Activated CD8-positive, alpha-beta memory T cell treated with anti-CD3 and anti-CD28 coated beads for 24 hours (primary cell): ENCODE results near the gene PRSS48.
"Not testable (repeated sequence)": the region's sequence is repeated elsewhere in the genome, so short reads cannot be mapped to it uniquely, and the experiment has no call there.

ENCODE experiments used
- DNase-seq: peaks from one replicate; pipeline ENCODE4 v3.0.0-alpha.2; 2020

The PRSS48 gene, protein sequence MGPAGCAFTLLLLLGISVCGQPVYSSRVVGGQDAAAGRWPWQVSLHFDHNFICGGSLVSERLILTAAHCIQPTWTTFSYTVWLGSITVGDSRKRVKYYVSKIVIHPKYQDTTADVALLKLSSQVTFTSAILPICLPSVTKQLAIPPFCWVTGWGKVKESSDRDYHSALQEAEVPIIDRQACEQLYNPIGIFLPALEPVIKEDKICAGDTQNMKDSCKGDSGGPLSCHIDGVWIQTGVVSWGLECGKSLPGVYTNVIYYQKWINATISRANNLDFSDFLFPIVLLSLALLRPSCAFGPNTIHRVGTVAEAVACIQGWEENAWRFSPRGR

DNA sequence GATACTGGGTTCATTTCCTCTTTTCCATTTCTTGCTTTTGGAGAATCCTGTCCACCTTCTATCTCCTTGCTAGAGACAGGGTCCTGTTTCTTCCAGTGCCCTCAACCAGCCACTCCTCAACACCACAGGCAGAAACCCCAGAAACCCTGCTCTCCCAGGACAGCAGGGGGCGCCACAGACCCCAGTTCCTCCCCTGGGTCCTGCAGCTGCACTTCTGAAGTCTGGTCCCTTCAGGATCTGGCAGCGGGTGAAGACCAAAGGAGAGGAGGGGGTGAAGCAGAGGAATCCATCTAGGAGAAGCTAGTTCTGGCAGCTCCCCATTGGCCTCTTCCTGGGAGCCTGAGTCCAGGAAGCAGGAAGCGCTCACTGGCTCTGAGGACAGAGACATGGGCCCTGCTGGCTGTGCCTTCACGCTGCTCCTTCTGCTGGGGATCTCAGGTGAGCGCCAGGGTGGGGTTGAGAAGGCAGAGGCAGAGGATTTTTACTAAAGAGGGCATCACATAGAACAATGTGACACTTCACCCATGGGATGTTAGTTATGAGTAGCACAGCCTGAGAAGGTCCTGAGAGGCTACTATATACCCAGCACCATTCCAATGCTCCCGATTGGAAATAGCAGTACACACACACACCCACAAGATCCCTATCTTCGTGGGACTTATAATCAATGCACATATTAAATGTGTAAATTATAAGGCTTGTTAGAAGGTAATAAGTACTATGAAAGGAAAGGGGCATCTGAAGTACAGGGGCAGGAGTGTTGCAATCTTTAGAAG is at the start of gene PRSS48:
TSS of gene PRSS48 (plus strand) at position 375 of the 776 bp plus-strand sequence. CDS start at position 387, 12 bp downstream.
- DNase-seq, result peak; percentile 69

DNA sequence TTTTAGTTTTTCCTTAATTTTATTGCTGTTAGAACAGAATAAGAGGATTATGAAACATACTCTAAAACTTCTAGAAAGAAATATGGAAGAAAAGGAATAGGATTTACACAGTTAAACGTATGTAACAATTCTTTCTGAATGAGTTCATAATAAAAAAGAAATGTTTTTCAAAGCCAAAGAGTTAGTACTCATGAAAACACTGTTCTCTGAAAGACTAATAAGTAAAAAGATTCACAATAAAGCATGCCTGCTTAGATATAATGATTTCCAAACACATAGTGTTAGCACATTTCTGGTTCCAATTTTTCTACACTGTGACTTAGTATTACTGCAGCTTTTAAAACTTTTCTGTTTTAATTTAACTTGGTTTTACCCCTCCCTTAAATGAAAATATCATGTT is 49.8 kb upstream of the PRSS48 start:
- DNase-seq, result no peak

DNA sequence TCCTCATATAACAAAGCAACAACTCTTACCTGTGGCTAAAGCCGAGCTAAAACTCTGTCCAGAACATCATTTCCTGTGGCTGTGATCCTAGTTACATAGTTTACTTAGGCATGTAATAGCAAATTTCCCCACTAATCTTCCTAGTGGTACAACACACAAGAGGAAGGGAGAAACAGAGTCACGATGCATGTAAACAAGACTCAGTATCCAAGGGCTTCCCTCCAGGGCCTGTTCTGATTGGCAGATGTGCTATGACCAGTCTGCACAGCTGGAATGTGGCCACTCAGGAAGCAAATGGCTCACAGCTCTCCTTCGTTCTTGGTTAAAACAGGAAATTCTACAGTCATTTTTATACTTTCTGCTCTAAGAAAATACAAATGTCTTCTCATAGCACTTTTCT is 49.2 kb upstream of the PRSS48 start:
- no peak for DNase-seq

DNA sequence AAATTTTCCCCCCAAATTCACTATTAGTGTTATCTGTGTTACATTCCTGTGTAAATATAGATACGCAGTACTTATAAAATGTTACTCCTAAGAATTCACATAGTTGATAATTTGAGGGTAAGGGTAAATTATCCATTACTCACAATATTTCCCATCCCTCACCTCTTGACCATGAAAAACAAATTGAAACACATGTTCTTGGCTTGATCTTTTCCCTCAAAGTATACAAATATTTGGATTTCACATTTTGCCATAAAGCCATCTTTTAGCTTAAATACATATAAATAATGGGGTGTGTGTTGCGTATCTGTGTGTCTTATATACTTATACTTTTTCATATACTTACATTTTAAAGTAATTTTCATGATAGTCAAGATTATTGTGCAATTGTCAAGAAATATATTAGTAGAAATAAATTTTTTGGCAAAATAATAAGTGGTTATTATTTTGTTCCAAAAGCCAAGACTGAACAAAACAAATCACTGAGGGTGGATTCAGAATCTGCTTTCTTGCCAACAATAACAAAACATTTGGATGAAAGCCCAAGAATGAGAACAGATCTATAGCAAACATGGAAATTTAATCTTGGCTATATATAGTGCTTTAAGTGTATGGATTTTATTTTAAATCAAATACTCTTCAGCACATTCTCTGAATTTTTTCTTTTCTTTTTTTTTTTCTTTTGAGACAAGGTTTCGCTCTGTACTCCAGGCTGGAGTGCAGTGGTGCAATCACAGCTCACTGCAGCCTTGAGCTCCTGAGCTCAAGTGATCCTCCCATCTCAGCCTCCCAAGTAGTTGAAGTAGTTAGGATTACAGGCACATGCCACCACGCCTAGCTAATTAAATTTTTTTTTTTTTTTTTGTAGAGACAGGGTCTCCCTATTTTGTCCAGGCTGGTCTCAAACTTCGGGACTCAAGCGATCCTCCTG is 48.5 kb upstream of the PRSS48 start:
- DNase-seq, result no peak

DNA sequence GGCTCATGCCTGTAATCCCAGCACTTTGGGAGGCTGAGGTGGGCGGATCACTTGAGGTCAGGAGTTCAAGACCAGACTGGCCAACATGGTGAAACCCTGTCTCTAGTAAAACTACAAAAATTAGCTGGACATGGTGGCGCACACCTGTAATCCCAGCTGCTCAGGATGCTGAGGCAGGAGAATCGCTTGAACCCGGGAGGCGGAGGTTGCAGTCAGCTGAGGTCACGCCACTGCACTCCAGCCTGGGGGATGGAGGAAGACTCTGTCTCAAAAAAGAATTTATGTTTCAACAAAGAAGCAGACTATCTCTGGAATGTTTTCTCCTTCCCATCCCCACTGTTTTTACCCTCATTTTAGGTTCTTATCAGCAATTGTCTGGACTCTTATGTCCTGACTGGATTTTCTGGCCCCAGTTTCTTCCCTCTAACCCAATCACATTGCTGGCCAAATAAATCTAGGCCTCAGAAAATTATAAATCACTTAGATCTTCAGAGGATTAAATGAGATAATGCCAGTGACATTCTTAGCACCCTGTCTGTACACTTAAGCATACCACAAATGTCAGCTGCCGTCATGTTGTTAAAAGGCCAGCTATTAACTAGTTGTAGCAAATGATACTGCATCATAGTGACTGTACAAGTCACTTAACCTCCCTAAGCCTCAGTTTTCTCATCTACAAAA is 44.9 kb upstream of the PRSS48 start:
- no peak for DNase-seq

DNA sequence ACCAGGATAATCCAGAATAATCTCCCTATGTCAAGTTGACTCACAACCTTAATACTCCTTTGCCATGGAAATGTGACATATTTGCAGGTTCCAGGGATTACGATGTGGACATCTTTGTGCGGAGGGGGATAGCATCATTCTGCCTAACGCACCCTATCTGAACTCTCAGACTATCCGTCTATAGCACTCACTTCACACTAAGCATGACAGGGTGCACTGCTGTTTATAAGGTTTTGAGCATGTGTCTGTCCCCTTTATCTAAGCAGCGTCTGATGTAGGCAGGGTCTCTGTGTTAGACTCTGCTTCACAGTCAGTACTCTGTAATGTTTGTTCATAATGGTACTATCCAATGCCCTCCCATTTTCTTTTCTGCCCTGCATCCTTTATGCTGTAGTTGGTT is 43.4 kb upstream of the PRSS48 start:
- DNase-seq, result no peak

DNA sequence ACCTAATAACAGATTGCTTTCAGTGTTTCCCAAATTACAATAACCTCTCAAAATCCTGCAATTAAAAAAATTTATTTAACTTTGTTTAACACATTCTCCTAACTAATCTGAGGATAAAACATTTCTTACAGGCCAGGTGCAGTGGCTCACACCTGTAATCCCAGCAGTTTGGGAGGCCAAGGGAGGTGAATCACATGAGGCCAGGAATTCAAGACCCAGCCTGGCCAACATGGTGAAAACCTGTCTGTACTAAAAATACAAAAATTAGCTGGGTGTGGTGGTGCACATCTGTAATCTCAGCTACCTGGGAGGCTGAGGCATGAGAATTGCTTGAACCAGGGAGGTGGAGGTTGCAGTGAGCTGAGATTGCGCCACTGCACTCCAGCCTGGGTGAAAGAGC is 41.6 kb upstream of the PRSS48 start:
- DNase-seq, result not testable (repeated sequence)

DNA sequence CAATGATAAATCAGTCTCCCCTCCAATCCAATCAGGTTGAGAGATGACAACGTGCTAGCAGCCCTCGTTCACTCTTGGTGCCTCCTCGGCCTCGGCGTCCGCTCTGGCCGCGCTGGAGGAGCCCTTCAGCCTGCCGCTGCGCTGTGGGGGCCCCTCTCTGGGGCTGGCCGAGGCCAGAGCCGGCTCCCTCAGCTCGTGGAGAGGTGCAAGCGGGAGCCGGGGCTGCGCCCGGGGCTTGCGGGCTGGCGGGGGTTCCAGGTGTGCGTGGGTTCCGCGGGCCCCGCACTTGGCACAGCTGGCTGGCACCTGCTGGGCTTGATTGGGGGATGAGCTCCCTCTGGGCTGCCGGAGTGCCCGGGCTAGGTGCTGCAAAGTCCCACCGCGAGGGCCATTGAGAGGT is 40.9 kb upstream of the PRSS48 start:
- no peak for DNase-seq

DNA sequence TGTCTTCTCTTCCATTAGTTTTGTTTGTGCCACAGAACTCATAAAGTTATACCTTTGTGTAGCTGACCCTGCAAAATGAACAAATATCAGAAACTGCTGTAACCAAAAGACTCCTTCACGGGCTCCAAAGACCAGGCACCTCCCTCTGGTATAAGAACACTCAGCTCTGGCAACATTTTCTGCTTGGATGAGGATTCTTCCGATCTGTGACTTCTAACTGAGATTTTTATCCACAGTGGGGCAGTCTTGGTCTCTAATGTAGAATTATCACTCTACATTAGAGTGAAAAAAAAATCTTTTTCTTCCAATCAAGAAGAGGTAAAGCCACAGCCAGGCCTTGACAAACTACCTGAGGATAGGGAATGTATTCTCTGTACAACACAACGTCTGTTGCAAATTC is 38.5 kb upstream of the PRSS48 start:
- no peak for DNase-seq

DNA sequence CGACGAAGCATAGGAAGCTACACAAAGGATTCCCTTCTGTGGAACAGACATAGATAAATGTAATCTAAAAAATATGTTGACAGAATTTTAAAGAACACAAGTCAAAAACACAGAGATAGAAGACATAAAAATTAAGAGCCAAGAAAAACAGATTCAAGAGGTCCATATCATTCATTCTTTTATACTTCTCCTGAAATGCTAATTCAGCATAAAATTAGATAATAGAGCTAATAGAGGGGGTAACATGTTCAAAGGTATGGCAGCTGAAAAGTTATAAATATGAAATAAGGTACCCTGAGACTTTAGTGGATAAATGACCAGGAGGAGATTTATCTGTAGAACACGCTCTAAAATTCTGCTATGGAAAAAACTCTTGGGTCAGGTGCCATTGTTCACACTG is 37.4 kb upstream of the PRSS48 start:
- DNase-seq, result no peak

DNA sequence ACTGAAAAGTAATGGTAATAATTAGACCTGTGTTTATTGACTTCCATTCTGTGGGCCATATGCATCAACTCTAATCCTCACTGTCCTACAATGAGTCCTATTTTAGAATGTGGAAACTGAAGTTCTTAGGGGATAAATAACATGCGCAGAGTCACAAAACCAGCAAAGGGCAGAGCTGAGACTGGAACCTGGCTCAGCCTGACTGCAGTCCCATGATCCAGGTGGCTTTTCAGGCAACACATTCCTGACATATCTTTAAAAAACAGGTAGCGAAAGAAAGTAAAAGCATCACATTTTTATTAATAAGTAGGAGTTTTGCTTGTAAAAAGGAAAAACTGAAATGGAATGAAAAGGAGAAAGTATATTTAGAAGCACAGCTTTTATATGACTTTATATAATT is 34.7 kb upstream of the PRSS48 start:
- DNase-seq, result no peak

DNA sequence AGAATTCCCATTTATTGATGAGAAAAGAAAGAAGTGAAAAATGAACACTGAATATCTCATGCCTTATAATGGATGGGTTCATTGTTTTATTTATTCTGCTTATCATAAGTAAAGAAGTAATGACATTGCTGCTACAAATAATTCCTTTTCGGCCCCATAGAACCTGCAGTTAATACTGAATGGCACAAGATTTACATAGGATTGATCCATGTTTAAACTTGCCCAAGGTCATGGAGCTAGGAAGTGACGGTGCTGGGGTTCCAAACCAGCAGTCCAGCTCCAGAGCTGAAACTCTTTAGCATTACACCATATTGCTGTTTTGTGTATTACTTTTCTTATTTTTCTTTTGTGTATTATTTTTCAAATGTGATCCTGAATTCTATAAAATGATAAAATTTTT is 30.2 kb upstream of the PRSS48 start:
- DNase-seq, result no peak

DNA sequence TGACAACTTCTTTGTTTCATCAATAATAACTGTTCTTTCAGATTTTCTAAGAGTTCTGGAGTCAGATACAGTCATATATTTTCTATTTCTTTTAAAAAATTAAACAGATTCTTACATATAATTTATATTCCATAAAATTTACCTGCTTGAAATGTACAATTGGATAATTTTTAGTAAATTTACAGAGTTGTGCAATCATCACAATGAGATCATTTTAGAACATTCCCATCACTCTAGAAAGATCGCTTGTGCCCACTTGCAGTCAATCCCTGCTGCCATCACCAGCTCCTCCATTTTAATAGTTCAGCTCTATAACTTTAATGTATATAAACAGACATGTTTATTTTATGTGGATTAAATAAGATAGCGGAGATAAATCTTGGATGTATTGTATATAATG is 29.6 kb upstream of the PRSS48 start:
- no peak for DNase-seq

DNA sequence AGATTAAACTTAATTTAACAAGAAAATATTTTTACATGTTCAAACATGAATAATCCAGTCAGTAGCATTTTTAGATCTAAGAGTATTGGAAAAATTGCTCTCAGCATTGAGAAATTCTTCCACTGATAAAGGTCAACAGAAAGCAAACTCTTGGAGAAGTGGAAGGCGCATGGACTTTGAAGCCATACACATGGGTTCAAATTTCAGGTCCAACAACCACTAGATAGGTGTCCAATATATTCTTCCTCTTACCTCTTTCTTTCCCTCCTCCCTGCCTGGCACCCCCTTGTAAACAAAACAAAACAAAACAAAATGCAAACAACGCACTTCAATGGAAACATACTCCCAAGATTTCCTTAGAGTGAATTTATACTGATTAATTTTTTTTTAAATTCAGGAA is 28.4 kb upstream of the PRSS48 start:
- DNase-seq, result no peak

DNA sequence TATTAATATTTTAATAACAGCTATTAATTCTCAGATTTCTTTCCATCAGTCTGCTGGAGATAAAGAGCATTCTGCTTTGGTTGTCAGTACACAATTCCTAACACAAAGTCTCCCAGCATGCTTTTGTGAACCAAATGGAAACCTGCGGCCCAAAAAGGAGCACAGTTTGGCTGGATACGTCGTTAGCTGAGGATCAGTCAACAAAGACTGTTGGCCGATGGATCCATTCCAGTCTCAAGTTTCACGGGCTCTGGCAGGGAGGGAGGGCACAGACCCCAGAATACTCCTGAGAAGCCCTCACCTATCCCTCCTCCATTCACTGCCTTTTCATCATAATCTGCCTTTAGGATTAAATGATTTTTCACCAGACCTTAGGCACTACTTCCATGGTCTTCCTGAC is 26.3 kb upstream of the PRSS48 start:
- no peak for DNase-seq

DNA sequence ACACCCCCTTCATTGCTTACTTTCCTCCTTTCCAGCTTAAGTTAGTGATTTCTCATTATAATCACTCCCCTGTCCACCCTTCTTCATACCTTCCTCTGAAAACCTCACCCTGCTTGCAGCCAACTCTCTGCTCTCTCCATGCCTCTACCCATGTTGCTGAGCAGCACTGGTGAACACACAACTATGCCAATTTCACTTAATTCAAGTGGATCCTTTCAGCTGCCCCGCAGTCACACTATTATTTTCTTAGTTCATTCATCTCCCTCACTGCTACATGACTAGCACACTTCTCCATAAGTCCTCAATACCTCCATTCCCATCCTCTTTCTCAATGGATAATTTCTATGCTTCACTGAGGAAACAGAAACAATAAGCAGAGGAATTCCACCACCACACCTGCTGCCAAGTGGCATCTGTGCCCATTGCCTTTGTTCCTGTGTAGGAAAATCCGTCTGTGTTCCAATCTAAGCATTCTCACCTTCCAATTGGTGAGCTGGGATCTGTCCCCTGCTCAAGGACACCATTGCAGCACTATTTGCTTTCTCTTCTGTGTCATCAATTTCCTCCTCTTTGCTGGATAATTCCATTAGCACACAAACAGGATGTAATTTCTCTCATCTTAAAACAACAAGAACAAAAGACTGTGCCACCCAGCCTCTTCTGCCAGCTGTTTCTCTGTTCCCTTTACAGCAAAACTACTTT is 25.2 kb upstream of the PRSS48 start:
- DNase-seq, result no peak

DNA sequence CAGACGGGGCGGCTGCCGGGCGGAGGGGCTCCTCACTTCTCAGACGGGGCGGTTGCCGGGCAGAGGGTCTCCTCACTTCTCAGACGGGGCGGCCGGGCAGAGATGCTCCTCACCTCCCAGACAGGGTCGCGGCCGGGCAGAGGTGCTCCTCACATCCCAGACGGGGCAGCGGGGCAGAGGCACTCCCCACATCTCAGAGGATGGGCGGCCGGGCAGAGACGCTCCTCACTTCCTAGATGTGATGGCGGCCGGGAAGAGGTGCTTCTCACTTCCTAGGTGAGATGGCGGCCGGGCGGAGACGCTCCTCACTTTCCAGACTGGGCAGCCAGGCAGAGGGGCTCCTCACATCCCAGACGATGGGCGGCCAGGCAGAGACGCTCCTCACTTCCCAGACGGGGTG is 21.7 kb upstream of the PRSS48 start:
- not testable (repeated sequence) for DNase-seq

DNA sequence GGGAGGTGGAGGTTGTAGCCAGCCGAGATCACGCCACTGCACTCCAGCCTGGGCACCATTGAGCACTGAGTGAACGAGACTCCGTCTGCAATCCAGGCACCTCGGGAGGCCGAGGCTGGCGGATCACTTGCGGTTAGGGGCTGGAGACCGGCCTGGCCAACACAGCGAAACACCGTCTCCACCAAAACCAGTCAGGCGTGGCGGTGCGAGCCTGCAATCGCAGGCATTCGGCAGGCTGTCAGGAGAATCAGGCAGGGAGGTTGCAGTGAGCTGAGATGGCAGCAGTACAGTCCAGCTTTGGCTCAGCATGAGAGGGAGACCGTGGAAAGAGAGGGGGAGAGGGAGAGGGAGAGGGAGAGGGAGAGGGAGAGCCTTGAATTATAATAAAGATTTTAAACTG is 21.3 kb upstream of the PRSS48 start:
- DNase-seq, result not testable (repeated sequence)

DNA sequence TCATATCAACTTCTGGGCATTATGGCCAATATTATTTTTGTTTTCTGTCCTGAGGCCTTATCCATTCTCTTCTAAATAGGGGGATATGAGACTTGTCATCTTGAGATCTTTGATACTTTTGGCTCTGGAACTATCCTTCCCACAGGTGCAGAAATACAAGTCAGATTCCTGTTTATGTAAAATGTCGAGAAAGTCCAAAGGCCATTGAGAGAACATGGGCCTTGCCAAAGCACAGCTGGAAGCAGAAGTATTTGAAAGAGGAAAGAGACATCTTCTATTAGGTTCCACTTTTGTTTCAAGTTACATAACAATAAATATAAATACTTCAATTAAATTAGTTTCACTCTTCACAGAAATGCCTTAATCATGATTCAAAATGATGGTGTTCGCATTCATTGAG is 20.8 kb upstream of the PRSS48 start:
- no peak for DNase-seq

DNA sequence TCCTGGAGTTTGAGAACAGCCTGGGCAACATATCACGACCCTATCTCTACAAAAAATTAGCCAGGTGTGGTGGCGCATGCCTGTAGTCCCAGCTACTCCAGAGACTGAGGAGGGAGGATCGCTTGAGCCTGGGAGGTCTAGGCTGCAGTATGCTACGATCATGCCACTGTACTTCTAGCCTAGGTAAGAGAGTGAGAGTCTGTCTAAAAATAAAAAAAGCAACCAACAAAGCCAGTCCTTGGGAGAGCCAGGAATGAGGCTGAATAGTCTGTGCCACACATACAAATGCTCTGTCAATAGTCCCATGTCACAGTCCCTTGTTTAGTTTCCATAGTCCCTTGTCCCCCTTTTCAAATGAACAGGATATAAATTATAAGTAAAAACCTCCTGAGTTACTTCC is 19.3 kb upstream of the PRSS48 start:
- no peak for DNase-seq

DNA sequence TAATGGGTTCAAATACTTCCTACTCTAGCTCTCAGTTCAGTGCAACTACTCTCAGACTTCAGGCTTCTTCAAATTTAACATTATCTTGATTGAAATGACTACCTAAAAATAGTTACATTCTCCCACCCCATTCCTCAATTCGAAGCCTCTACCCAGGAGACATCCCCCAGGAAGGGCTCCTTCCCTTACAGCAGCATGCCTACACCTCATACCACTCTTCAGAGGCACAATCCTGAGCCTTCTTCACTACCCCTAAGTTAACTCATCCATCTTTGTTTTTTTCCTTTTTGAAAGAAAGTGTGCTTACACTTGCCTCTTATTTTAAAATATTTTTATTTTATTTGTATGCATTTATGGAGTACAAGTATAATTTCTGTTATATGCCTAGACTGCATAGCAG is 17.2 kb upstream of the PRSS48 start:
- DNase-seq, result no peak

DNA sequence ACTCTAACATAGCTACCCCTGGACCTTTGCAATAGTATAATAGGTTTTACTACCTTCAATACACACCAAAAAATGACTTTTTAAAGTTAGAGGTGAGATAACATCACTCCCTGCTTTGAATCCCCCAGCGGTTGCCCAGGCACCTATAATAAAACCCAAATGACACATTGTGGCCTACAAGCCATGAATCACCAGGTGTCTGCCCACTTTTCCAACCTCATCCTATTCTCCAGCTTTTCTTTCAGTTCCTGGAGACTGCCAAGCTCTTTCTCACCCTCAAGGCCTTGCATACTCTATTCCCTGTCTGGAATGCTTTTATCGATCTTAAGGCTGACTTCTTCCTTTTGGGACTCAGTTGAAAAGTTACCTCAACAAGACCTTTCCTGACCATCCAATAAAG is 16.4 kb upstream of the PRSS48 start:
- no peak for DNase-seq
